DND-41 (cell line): ENCODE measurements around the gene RNF144A.

Experiments used
- ATAC-seq: fragments of 200-7000 bp; cut with Tn5 transposase; 3 replicates; pipeline ENCODE4 v1.9.1; 2021; ENCODE audit warnings: low read depth; ENCODE audit not compliant: insufficient read depth
- DNase-seq: peaks from one replicate; pipeline ENCODE4 v3.0.0-alpha.2; 2020
- H2AFZ ChIP-seq: 2 replicates; pipeline ENCODE4 v1.6.0; 2012; ENCODE audit warnings: low read depth, low read length
- H3K27ac ChIP-seq: 2 replicates; pipeline ENCODE4 v1.5.1; 2012; ENCODE audit warnings: low read length, inconsistent platforms
- H3K27me3 ChIP-seq: fragments of 200-600 bp; sonication (generic); 2 replicates; pipeline ENCODE4 v1.6.0; 2012; ENCODE audit warnings: low read length, mild to moderate bottlenecking, inconsistent platforms; ENCODE audit not compliant: insufficient read depth, poor library complexity
- H3K36me3 ChIP-seq: 2 replicates; pipeline ENCODE4 v1.5.1; 2012; ENCODE audit warnings: low read length, inconsistent platforms; ENCODE audit not compliant: insufficient read depth
- H3K4me1 ChIP-seq: 2 replicates; pipeline ENCODE4 v1.5.1; 2012; ENCODE audit warnings: mild to moderate bottlenecking, low read length; ENCODE audit not compliant: insufficient read depth
- H3K4me2 ChIP-seq: 2 replicates; pipeline ENCODE4 v1.6.0; 2012; ENCODE audit warnings: mild to moderate bottlenecking, moderate library complexity, low read length, inconsistent platforms; ENCODE audit not compliant: insufficient read depth
- H3K4me3 ChIP-seq, 2 experiments: fragments of 200-600 bp in 1 of 2; shearing (Covaris generic) in 1 of 2; 2 replicates each; pipeline ENCODE4 v1.5.1; 2012 to 2016; ENCODE audit warnings: inconsistent platforms in 2 of 2, low read length in 2 of 2, mild to moderate bottlenecking in 2 of 2, low read depth in 1 of 2, moderate library complexity in 1 of 2
- H3K79me2 ChIP-seq: 2 replicates; pipeline ENCODE4 v1.6.0; 2012; ENCODE audit warnings: low read length, inconsistent platforms; ENCODE audit not compliant: insufficient read depth
- H3K9ac ChIP-seq: 2 replicates; pipeline ENCODE4 v1.6.0; 2012; ENCODE audit warnings: low read depth, mild to moderate bottlenecking, inconsistent platforms, low read length, moderate library complexity
- H3K9me3 ChIP-seq: 2 replicates; pipeline ENCODE4 v1.5.1; 2012; ENCODE audit warnings: low read length, moderate library complexity, mild to moderate bottlenecking, inconsistent platforms; ENCODE audit not compliant: insufficient read depth, severe bottlenecking
- H4K20me1 ChIP-seq: 2 replicates; pipeline ENCODE4 v1.6.0; 2012; ENCODE audit warnings: low read length; ENCODE audit not compliant: insufficient read depth
- CTCF ChIP-seq: IDR thresholded peaks from 2 replicates; pipeline ENCODE4 v1.5.1; 2012; ENCODE audit warnings: borderline replicate concordance, low read length, moderate library complexity, mild to moderate bottlenecking; ENCODE audit not compliant: poor library complexity, severe bottlenecking; ENCODE audit errors: extremely low read depth
- EZH2 ChIP-seq: IDR thresholded peaks from 3 replicates; pipeline ENCODE4 v1.6.1; 2012; ENCODE audit warnings: borderline replicate concordance, low read depth, mild to moderate bottlenecking, moderate library complexity, low read length, inconsistent platforms; ENCODE audit not compliant: severe bottlenecking

The RNF144A gene

DNA sequence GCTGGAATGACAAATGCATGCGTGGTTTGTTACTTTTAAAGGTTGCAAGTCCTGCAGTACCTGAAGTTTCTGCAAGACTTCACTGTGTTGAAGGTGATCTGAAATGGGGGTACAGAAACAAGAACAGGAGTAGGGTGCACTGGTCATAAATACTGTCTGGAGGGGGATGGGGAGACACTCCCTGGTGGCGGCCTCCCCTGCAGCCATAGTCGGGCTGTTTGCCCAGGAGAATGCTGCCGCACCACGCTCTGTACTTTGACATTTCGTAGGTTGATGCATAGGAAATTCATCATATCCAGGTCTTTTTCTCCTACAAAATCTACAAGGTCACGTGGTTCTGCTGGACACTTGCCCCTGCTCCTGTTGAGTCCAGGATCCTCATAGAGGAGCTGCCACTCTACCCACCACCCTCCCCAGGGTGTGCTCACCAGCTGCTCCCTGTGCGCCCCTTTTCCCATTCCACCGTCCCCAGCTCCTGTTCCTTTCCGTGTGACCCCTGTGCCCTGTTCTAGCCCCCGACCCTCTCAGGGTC, 103.8 kb downstream of the RNF144A start:
- TF ChIP-seq EZH2 (no peak), CTCF (no peak)
- Histone ChIP-seq H3K36me3 (peaks cover 93% of the 10 kb centered on the region), H3K27me3 (no peaks in the 10 kb centered on the region), H3K79me2 (no peaks in the 10 kb centered on the region), H2AFZ (no peak overlapping the region), H3K4me1 (no peaks in the 10 kb centered on the region), H4K20me1 (peaks cover 19% of the 10 kb centered on the region), H3K27ac (no peak overlapping the region), H3K9me3 (no peaks in the 10 kb centered on the region), H3K4me3 (no peak overlapping the region), H3K9ac (no peak overlapping the region), H3K4me2 (no peak overlapping the region)
- ATAC-seq (no peak), DNase-seq (no peak)

GRCh38 chr2:7022492-7023385, 105.5 kb downstream of the RNF144A start:
- no peak overlapping the region for H2AFZ ChIP-seq
- H3K27me3 ChIP-seq = no peaks in the 10 kb centered on the region
- H3K4me3 ChIP-seq = no peak overlapping the region
- H3K9ac ChIP-seq = no peak overlapping the region
- H3K27ac ChIP-seq = no peak overlapping the region
- TF ChIP-seq CTCF = no peak
- no peak for TF ChIP-seq EZH2
- H3K9me3 ChIP-seq = no peaks in the 10 kb centered on the region
- ATAC-seq (no peak), DNase-seq (no peak)
- no peaks in the 10 kb centered on the region for H3K79me2 ChIP-seq
- H3K4me1 ChIP-seq = no peaks in the 10 kb centered on the region
- no peak overlapping the region for H3K4me2 ChIP-seq
- peaks cover 16% of the 10 kb centered on the region for H4K20me1 ChIP-seq
- peaks cover 98% of the 10 kb centered on the region for H3K36me3 ChIP-seq

DNA sequence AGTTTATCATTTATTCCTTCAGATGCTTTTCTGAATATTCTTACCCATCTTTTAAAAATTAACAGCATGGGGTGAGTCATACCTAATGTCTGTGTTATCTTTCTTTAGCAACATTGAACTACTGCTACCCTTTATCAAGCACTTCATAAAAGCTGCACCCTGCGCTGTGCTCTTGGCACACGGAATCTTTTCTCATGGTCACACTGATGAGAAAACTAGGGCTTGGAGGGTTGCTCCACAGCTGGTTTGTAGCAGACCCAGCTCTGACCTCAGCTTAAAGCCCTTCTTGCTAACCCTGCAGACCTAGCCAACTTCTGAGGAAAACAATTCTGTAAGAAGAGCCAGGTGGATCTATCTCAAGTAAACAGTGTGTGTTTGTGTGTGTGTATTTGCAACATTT, 106.3 kb downstream of the RNF144A start:
- Histone ChIP-seq H4K20me1 (peaks cover 16% of the 10 kb centered on the region), H3K9ac (no peak overlapping the region), H3K27me3 (no peaks in the 10 kb centered on the region), H2AFZ (no peak overlapping the region), H3K4me2 (no peak overlapping the region), H3K36me3 (peaks cover 97% of the 10 kb centered on the region), H3K79me2 (no peaks in the 10 kb centered on the region), H3K4me3 (no peak overlapping the region), H3K9me3 (no peaks in the 10 kb centered on the region), H3K27ac (no peak overlapping the region), H3K4me1 (no peaks in the 10 kb centered on the region)
- no peak for TF ChIP-seq CTCF
- TF ChIP-seq EZH2 = no peak
- DNase-seq = no peak
- no peak for ATAC-seq
